Hair follicle dermal papilla cell (primary cell): ENCODE data around the gene LAS1L. TPM values are rescaled to one million over a fixed set of nuclear protein-coding genes. Genes with fewer than 3 reads are reported as not detected.

ENCODE experiments used
- total RNA-seq: library from RNA; depleted of rRNA; stranded (reverse); fragments of >200 nt; gene quantifications from 2 replicates; pipeline ENCODE4 v1.2.3, GENCODE V29; 2012

Gene LAS1L
- 12.1 and 12.3 TPM in 2 replicates for total RNA-seq

GRCh38 chrX:65534450-65535292 is at the start of gene LAS1L:
Gene LAS1L (minus strand): TSS chrX:65534787. CDS start chrX:65534715, 72 bp downstream.

Other genes with a start within 250 kb of the LAS1L start
- gene MSN, start 132.9 kb upstream of the LAS1L start, total RNA-seq: 374 and 402 TPM in 2 replicates